GM20000 (cell line): ENCODE results near the gene SYCP2L.
"Not testable (repeated sequence)": the region's sequence is repeated elsewhere in the genome, so short reads cannot be mapped to it uniquely, and the experiment has no call there.

Experiments
- DNase-seq: peaks from one replicate; pipeline ENCODE4 v3.0.0; 2012; ENCODE audit warnings: low spot score
- CTCF ChIP-seq: IDR thresholded peaks from 2 replicates; pipeline ENCODE4 v1.5.1; 2012; ENCODE audit warnings: mild to moderate bottlenecking, control low read depth; ENCODE audit errors: extremely low read depth, missing control alignments

The SYCP2L gene

GRCh38 chr6:10882657-10883171 is 4.1 kb upstream of the SYCP2L start:
- no peak for DNase-seq
- no peak for TF ChIP-seq CTCF

- TF ChIP-seq CTCF: no peak
- DNase-seq: no peak
Measured at GRCh38 chr6:10883312-10884244, 3.3 kb upstream of the SYCP2L start.

GRCh38 chr6:10884245-10884972 is 2.4 kb upstream of the SYCP2L start:
- DNase-seq: no peak
- TF ChIP-seq CTCF: no peak

- DNase-seq: not testable (repeated sequence)
Measured at GRCh38 chr6:10886365-10886690, 524 bp upstream of the SYCP2L start.

- DNase-seq: no peak
- no peak for TF ChIP-seq CTCF
Measured at GRCh38 chr6:10890151-10890550, 3.3 kb downstream of the SYCP2L start.

GRCh38 chr6:10891960-10892359 is 5.1 kb downstream of the SYCP2L start:
- no peak for DNase-seq
- no peak for TF ChIP-seq CTCF

- TF ChIP-seq CTCF: no peak
- DNase-seq: no peak
Measured at GRCh38 chr6:10894958-10895357, 8.1 kb downstream of the SYCP2L start.

GRCh38 chr6:10896691-10897090 is 9.8 kb downstream of the SYCP2L start:
- no peak for TF ChIP-seq CTCF
- DNase-seq: no peak
